HG03457 (cell line): ENCODE measurements around the gene MINDY4.
"Not testable (repeated sequence)": the region's sequence is repeated elsewhere in the genome, so short reads cannot be mapped to it uniquely, and the experiment has no call there.

Experiments
- ATAC-seq: cut with Tn5 transposase; IDR thresholded peaks from one replicate; pipeline ENCODE4 v1.9.1; 2021; ENCODE audit warnings: moderate number of reproducible peaks; ENCODE audit not compliant: unreplicated experiment

The MINDY4 gene

DNA sequence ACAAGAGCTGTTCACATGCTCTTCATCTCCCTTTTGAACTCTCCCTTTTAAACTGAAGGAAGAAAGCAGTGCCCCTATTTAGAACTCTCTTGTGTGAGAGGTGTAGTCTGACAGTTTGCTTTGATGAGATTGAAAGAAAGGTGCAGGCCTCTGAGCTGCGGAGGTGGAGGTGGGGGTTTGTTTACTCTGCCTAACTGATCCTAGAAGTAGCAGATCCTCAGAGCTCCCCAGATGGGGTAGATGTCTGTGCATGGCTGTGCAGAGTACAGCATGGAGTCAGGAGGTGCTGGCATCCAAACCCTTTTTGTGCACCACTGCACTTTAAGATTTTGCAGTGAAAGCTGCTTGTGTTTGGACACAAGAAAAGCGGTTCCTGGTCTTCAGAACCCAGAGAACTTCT is 58.3 kb downstream of the MINDY4 start:
- ATAC-seq: no peak

GRCh38 chr7:30831227-30831626 is 60.0 kb downstream of the MINDY4 start:
- no peak for ATAC-seq

- no peak for ATAC-seq
Observed at GRCh38 chr7:30831936-30832335, 60.7 kb downstream of the MINDY4 start.

- ATAC-seq: not testable (repeated sequence)
Observed at GRCh38 chr7:30834017-30834674, 62.9 kb downstream of the MINDY4 start.

DNA sequence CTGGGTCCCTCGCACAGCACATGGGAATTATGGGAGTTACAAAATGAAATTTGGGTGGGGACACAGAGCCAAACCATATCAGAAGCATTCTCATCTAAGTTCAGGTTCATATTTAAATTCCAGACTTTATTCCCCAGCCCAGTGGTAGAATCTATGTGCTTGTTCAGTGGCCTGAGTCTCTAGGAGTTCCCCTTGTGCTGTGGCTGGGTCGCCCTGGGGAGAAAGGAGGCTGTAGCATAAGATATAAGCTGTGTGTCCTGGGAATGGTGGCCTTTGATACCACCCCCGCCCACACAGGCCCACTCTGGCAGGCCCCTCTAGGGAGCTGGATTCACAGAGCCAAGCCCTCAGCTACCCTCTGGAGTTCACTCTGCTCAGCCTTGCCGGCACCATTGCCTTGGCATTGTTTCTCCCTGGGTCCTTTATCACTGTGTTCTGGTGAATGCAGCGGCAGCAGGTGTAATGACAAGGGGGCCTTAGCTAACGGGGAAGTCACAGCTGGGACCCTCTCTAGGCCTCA is 64.2 kb downstream of the MINDY4 start:
- ATAC-seq: no peak

- ATAC-seq: no peak
Observed at GRCh38 chr7:30836991-30837390, 65.8 kb downstream of the MINDY4 start.

- no peak for ATAC-seq
Observed at GRCh38 chr7:30837581-30837980, 66.4 kb downstream of the MINDY4 start.

GRCh38 chr7:30838008-30838407 is 66.8 kb downstream of the MINDY4 start:
- ATAC-seq: no peak

GRCh38 chr7:30840141-30841024 is 69.2 kb downstream of the MINDY4 start:
- ATAC-seq: no peak

GRCh38 chr7:30841025-30841735 is 70.0 kb downstream of the MINDY4 start:
- ATAC-seq: no peak

- no peak for ATAC-seq
Observed at GRCh38 chr7:30841801-30842541, 70.8 kb downstream of the MINDY4 start.

DNA sequence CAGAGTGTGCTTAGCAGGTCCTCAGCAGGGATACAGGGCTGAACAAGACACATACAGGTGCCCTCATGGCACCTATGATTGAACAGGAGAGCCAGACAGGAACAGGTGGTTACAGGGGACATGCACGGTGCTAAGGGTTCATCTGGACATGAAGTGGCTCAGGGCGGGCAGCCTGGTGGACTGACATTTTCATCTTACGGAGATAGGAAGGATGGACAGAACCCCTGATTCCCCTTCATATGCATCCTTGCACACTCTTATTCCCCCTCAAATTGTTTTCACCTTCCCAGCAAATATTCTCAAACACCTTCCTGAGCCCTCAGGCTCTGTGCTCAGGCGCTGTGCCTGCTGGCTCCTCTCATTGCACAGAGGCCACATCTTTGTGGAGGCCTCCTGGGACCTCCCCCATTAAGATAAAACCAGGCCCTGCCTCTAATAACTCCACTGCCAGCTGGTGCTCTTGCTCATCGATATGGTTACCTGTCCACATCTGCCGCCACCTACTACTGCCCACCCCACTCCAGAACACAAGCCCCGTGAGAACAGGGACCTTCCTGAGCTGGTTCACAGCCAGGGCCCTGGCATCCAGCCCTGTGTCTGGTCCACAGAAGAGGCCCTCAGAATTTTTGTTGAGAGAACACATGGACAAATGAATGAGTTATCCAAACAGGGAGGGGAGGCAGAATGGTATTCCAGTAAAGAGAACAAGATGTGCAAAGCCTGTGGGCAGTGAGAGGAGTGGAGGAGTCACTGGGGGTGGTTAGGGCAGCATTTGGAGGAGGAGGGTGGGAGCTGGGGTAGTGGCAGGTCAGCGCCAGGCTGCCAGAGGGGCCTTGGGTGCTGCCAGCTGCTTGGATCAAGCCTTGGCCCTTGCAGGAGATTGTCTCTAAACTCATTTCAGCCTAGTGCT is 71.6 kb downstream of the MINDY4 start:
- ATAC-seq: no peak

DNA sequence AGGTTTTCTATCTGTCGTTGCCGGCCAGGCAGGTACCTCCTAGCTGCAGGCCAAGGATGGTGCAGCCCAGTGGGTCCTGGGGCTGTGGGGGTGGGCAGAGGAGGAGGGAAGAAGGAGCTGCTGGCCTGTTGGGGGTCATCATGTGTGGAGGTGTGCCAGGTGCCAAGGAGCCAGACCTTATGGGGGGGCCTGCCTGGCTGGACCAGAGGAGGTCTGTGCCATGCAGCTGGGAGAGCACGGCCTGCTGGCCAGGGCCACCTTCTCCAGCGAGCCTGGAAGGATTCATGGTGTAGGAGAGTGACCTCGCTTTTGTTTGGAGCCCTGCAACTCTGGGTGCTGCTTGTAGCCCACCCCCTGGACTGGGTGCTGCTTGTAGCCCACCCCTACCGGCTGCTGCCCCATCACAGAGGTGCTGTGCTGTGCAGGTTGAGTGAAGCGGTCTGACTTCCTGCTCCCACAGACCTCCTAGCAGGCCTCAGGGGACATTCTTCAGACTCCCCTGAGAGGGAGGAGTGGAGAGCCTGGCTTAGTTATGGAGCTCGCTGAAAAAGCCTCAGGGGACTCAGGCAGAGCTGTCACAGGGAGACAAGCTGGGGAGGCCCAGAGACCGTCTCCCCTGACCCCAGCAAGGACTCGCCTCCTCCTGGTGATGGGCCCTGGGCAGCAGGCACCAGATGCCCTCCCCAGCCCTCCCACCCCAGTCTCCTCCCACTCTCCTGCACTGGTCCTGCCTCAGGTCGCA is 72.7 kb downstream of the MINDY4 start:
- no peak for ATAC-seq

DNA sequence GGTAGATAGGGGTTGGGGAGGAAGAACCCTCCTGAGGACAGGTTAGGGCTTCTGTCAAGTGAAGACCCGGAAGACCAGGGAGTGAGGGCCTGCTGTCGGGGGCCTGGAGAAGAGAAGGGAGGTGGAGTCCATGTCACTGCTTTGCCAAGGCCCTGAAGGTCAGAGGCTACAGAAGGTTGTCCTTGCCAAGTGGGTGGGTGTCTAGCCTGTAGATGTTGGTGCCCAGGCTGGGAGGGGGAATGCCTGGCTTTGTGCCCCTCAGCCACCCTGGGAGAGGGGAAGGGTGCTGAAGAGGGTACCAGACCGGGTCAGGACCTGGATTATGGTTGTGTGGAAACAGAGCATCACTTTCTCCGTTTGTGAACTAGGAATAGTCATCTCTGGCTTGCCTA is 73.3 kb downstream of the MINDY4 start:
- ATAC-seq: no peak

DNA sequence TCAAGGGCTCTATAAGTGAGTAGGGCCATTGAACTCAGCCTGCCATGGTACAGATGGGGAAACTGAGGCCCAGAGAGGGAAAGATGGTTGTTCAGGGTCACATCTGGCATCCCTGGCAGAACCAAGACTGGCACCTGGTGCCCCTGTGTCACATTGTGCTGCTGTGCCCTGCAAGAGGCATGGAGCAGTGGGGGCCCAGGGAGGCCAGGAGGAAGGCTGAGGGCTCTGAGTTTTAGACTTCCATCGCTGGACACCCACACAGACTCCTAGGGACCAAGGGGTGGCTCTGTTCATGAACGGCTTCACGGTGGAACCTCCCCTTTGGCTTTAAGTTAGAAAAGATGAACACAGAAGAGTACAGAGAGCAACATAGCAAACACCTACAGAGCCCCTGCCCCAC is 73.7 kb downstream of the MINDY4 start:
- ATAC-seq: no peak

GRCh38 chr7:30845426-30846135 is 74.4 kb downstream of the MINDY4 start:
- ATAC-seq: no peak

GRCh38 chr7:30846378-30846777 is 75.2 kb downstream of the MINDY4 start:
- no peak for ATAC-seq

- ATAC-seq: no peak
Observed at GRCh38 chr7:30848121-30848855, 77.1 kb downstream of the MINDY4 start.
